GM12891 (cell line): ENCODE results near the gene TPCN2.

Experiments
- PAX5 ChIP-seq: IDR thresholded peaks from 2 replicates; pipeline ENCODE4 v1.6.1; 2011; ENCODE audit warnings: low read length, moderate library complexity, mild to moderate bottlenecking; ENCODE audit not compliant: insufficient read depth, severe bottlenecking
- POLR2A ChIP-seq: IDR thresholded peaks from 2 replicates; pipeline ENCODE4 v1.6.1; 2011; ENCODE audit warnings: low read depth, low read length, control low read depth
- POLR2AphosphoS5 ChIP-seq: IDR thresholded peaks from 2 replicates; pipeline ENCODE4 v1.6.1; 2011; ENCODE audit warnings: low read depth, low read length, control low read depth
- POU2F2 ChIP-seq: IDR thresholded peaks from 2 replicates; pipeline ENCODE4 v1.6.1; 2011; ENCODE audit warnings: low read depth, mild to moderate bottlenecking, control low read depth, low read length, moderate library complexity
- SPI1 ChIP-seq: IDR thresholded peaks from 2 replicates; pipeline ENCODE4 v1.6.1; 2011; ENCODE audit warnings: low read depth, low read length, control low read depth
- TAF1 ChIP-seq: IDR thresholded peaks from 2 replicates; pipeline ENCODE4 v1.6.1; 2011; ENCODE audit warnings: low read depth, low read length, control low read depth

- TF ChIP-seq POLR2AphosphoS5 (no peak), TAF1 (no peak), POLR2A (no peak), POU2F2 (no peak), SPI1 (no peak), PAX5 (no peak)
Observed at GRCh38 chr11:69085490-69086095, 36.9 kb downstream of the TPCN2 start.
